Measurements from ENCODE around the gene BATF2. TPM values are rescaled to one million over a fixed set of nuclear protein-coding genes. Genes with fewer than 3 reads are reported as not detected.

Gene BATF2
- total and polyA plus RNA-seq, 9 of the 15 experiments (the other 6 are each of a cell fraction or from before 2014, with no cell fraction given) = 1.7 to 8.9 (median 6.4) TPM

DNA sequence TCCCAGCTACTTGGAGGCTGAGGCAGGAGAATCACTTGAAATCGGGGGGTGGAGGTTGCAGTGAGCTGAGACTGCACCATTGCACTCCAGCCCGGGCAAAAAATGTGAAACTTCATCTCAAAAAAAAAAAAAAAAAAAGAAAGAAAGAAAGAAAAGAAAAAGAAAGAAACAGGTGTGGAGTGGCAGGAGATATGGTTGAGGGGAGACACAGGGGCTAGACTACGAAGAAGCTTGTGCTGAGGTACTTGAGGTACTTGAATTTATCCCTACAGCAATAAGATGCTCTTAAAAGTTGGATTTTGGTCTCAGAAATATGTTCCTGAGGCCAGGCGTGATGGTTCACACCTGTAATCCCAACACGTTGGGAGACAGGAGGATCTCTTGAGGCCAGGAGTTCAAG, 22.6 kb downstream of the BATF2 start (continued):
- TF ChIP-seq PRPF4 (IDR thresholded peaks at IDR 0.05; ENCODE audit: insufficient read depth, low read depth, low read length, poor library complexity, severe bottlenecking) = no peak
- TF ChIP-seq RFX1 (IDR thresholded peaks at IDR 0.05) = no peak
- TF ChIP-seq, protein P1, sequence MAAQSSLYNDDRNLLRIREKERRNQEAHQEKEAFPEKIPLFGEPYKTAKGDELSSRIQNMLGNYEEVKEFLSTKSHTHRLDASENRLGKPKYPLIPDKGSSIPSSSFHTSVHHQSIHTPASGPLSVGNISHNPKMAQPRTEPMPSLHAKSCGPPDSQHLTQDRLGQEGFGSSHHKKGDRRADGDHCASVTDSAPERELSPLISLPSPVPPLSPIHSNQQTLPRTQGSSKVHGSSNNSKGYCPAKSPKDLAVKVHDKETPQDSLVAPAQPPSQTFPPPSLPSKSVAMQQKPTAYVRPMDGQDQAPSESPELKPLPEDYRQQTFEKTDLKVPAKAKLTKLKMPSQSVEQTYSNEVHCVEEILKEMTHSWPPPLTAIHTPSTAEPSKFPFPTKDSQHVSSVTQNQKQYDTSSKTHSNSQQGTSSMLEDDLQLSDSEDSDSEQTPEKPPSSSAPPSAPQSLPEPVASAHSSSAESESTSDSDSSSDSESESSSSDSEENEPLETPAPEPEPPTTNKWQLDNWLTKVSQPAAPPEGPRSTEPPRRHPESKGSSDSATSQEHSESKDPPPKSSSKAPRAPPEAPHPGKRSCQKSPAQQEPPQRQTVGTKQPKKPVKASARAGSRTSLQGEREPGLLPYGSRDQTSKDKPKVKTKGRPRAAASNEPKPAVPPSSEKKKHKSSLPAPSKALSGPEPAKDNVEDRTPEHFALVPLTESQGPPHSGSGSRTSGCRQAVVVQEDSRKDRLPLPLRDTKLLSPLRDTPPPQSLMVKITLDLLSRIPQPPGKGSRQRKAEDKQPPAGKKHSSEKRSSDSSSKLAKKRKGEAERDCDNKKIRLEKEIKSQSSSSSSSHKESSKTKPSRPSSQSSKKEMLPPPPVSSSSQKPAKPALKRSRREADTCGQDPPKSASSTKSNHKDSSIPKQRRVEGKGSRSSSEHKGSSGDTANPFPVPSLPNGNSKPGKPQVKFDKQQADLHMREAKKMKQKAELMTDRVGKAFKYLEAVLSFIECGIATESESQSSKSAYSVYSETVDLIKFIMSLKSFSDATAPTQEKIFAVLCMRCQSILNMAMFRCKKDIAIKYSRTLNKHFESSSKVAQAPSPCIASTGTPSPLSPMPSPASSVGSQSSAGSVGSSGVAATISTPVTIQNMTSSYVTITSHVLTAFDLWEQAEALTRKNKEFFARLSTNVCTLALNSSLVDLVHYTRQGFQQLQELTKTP (IDR thresholded peaks at IDR 0.05; ENCODE audit: low read depth in 1 of 2, partially characterized antibody in 2 of 2) = no peak
- no peak for TF ChIP-seq XRCC3 (IDR thresholded peaks at IDR 0.05)
- no peak for TF ChIP-seq RAD21 (CRISPR knock-in tag; conservative IDR thresholded peaks at IDR 0.05 in 1 of 2, IDR thresholded peaks at IDR 0.05 in 1 of 2)
- TF ChIP-seq, protein P2, sequence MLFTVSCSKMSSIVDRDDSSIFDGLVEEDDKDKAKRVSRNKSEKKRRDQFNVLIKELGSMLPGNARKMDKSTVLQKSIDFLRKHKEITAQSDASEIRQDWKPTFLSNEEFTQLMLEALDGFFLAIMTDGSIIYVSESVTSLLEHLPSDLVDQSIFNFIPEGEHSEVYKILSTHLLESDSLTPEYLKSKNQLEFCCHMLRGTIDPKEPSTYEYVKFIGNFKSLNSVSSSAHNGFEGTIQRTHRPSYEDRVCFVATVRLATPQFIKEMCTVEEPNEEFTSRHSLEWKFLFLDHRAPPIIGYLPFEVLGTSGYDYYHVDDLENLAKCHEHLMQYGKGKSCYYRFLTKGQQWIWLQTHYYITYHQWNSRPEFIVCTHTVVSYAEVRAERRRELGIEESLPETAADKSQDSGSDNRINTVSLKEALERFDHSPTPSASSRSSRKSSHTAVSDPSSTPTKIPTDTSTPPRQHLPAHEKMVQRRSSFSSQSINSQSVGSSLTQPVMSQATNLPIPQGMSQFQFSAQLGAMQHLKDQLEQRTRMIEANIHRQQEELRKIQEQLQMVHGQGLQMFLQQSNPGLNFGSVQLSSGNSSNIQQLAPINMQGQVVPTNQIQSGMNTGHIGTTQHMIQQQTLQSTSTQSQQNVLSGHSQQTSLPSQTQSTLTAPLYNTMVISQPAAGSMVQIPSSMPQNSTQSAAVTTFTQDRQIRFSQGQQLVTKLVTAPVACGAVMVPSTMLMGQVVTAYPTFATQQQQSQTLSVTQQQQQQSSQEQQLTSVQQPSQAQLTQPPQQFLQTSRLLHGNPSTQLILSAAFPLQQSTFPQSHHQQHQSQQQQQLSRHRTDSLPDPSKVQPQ (CRISPR knock-in tag; IDR thresholded peaks at IDR 0.05; ENCODE audit: borderline replicate concordance) = no peak
- TF ChIP-seq RBM39 (optimal IDR thresholded peaks at IDR 0.05; ENCODE audit: low read depth, low read length) = no peak
- TF ChIP-seq, protein P3, sequence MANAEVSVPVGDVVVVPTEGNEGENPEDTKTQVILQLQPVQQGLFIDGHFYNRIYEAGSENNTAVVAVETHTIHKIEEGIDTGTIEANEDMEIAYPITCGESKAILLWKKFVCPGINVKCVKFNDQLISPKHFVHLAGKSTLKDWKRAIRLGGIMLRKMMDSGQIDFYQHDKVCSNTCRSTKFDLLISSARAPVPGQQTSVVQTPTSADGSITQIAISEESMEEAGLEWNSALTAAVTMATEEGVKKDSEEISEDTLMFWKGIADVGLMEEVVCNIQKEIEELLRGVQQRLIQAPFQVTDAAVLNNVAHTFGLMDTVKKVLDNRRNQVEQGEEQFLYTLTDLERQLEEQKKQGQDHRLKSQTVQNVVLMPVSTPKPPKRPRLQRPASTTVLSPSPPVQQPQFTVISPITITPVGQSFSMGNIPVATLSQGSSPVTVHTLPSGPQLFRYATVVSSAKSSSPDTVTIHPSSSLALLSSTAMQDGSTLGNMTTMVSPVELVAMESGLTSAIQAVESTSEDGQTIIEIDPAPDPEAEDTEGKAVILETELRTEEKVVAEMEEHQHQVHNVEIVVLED (CRISPR knock-in tag; IDR thresholded peaks at IDR 0.05) = no peak
